Stimulated activated CD8-positive, alpha-beta memory T cell treated with anti-CD3 and anti-CD28 coated beads, Interleukin-4, amount 100 ng/mL, for 4 hours (primary cell): ENCODE measurements around the gene SCGB1D2.

Source experiments
- DNase-seq, 2 donors: peaks; one replicate each; pipeline ENCODE4 v3.0.0-alpha.2; 2020; ENCODE audit warnings: low read depth in 2 of 2, low spot score in 1 of 2

Gene SCGB1D2

GRCh38 chr11:62260261-62260953 lies 18.4 kb downstream of the SCGB1D2 start:
- no peak for DNase-seq

DNA sequence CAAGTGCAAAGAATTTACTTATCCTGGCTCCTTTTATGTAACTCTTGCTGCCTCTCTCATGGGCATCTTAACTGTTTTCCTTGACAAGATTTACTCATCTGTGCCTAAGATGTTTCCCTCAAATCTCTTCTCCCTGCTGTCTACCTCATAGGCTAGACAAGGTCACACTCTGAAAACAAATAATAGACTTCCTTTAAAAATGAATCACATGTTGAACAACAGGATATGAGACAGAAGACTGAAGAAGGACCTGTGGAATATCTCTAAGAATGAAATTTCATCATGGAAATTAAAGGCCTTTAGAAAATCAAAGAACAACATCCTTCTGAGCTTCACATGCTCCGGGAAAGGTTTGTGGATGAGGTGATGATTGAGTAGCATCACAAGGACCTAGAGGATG lies 22.0 kb downstream of the SCGB1D2 start:
- no peak for DNase-seq

GRCh38 chr11:62266558-62266957 lies 24.5 kb downstream of the SCGB1D2 start:
- no peak for DNase-seq

DNA sequence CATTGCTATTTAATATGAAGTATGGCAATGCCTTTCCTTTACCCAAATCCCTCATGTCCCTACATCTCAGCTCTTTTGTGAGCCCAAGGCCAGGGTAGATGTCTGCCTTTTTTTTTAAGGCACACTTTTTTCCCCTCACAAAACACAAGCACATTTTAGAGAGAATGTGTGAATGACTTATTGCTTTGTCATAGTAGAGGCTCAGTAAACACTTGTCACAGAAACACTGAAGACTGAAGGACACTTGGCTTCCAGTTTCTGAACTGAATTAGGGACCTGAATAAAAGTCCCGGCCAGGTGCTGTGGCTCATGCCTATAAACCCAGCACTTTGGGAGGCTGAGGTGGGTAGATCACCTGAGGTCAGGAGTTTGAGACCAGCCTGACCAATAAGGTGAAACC lies 25.0 kb downstream of the SCGB1D2 start:
- no peak for DNase-seq

GRCh38 chr11:62267576-62267975 lies 25.5 kb downstream of the SCGB1D2 start:
- no peak for DNase-seq

GRCh38 chr11:62269654-62270278 lies 27.7 kb downstream of the SCGB1D2 start, which contains the start of gene SCGB2A2:
TSS of gene SCGB2A2 (plus strand) at chr11:62270158. CDS start at chr11:62270217, 59 bp downstream.
- DNase-seq, result no peak

DNA sequence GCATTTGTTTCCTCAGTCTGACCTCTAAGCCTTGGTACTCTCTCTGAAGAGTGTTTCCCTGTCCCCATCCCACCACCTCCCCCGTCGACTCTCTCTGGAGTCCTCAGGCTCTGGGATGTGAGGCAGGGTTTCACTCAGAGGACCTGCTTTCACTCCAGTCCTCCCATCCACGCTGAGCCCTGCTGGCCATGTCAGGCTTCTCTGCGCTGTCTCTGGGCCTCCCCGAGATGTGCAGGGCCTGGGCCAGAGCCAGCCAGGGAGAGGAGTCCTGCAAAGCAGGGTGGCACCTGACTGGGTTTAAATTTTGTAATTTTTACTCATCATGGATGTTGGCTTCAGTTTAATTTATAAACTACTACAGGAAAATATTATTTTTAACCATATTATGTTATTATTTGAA lies 31.2 kb downstream of the SCGB1D2 start:
- DNase-seq, result no peak

DNA sequence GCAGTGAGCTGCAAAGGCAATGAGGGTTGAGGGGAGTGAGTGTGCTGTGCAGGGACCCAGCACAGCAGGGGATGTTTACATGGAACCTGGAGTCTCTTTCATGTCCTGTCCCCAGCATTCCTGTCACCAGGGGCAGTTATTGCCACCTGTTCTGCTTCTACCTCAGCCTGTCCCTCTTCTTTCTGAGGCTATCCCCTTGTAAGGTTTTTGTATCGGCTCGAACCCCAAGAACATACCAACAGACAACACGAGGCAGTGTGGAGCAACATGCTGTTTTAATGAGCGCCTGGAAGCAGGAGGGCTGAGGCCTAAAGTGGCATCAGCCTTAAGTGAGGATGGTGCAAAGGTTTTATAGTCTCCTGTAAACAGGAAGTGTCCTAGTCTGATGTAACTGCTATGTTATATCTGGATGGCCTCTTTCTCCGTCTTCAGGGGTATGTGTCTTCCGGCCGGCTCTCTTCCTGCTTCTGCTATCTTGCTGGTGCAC lies 31.8 kb downstream of the SCGB1D2 start:
- DNase-seq, result no peak

GRCh38 chr11:62280452-62280851 lies 38.4 kb downstream of the SCGB1D2 start:
- DNase-seq, result no peak
